ENCODE data around the gene UBE2QL1. TPM values are rescaled to one million over a fixed set of nuclear protein-coding genes. Genes with fewer than 3 reads are reported as not detected.

UBE2QL1 gene
- total RNA-seq, 1 experiment from 2014 or later, result not detected

DNA sequence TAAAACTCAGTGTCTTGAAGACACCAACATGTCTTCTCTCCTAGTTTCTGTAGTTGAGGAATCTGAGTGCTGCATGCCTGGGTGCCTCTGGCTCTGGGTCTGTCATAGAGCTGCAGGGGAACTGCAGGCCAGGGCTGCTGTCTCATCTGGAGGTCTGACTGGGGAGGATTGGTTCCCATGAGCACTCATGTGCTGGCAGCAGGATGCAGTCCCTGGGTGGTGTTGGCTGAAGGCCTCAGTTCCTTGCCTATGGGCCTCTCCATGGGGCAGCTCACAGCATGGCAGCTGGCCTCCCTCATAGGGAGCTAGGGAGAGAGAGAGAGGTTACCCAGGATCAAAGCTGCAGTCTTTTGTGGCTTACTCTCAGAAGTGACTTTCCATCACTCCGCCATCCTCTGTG, 22.6 kb downstream of the UBE2QL1 start:
- POLR2A ChIA-PET, result no interaction called here
- Histone ChIP-seq H3K9me3 (ENCODE audit: control insufficient read depth in 1 of 2, insufficient read depth in 1 of 2, low read depth in 1 of 2, low read length in 2 of 2) (no peaks in the 10 kb centered on the region), H3K9me2 (ENCODE audit: insufficient read depth) (no peaks in the 10 kb centered on the region), H3K4me2 (ENCODE audit: low read length) (no peak overlapping the region), H2AFZ (ENCODE audit: low read depth, low read length, poor library complexity, severe bottlenecking) (no peak overlapping the region), H3K36me3 (ENCODE audit: control insufficient read depth in 1 of 2, insufficient read depth in 2 of 2, low read length in 2 of 2) (no peaks in the 10 kb centered on the region), H3K9ac (ENCODE audit: low read length) (no peak overlapping the region), H3K27ac (ENCODE audit: low read depth, low read length) (no peak overlapping the region), H3K27me3 (ENCODE audit: insufficient read depth, low read length) (peaks cover 28% of the 10 kb centered on the region), H3K4me3 (replicated peaks in 1 of 2; ENCODE audit: low read depth in 1 of 2, low read length in 2 of 2) (no peak overlapping the region), H3K79me2 (ENCODE audit: insufficient read depth, low read length) (no peaks in the 10 kb centered on the region), H3K4me1 (ENCODE audit: control insufficient read depth in 1 of 2, insufficient read depth in 2 of 2, low read length in 2 of 2) (no peaks in the 10 kb centered on the region), H4K20me1 (ENCODE audit: insufficient read depth) (no peaks in the 10 kb centered on the region)
- CTCF ChIA-PET, result no interaction called here
- no TSS peak for BruUV-seq (replicated peaks)
- DNase-seq (ENCODE audit: low read depth, low spot score) (no peak), ATAC-seq (no peak)
- intact Hi-C loops (cut with micrococcal nuclease), result no loop called here
- RAD21 ChIA-PET (ENCODE audit: low non-redundant PET in 1 of 2, low total read pairs in 2 of 2, uncharacterized antibody in 2 of 2, unreplicated experiment in 2 of 2), result no interaction called here
- TF ChIP-seq ELF1 (IDR thresholded peaks at IDR 0.05; ENCODE audit: borderline replicate concordance, low read depth), result no peak
- TF ChIP-seq, protein P1, sequence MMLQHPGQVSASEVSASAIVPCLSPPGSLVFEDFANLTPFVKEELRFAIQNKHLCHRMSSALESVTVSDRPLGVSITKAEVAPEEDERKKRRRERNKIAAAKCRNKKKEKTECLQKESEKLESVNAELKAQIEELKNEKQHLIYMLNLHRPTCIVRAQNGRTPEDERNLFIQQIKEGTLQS (IDR thresholded peaks at IDR 0.05), result no peak
- no peak for TF ChIP-seq EGR1 (IDR thresholded peaks at IDR 0.05; ENCODE audit: low read depth)
- TF ChIP-seq, protein P2, sequence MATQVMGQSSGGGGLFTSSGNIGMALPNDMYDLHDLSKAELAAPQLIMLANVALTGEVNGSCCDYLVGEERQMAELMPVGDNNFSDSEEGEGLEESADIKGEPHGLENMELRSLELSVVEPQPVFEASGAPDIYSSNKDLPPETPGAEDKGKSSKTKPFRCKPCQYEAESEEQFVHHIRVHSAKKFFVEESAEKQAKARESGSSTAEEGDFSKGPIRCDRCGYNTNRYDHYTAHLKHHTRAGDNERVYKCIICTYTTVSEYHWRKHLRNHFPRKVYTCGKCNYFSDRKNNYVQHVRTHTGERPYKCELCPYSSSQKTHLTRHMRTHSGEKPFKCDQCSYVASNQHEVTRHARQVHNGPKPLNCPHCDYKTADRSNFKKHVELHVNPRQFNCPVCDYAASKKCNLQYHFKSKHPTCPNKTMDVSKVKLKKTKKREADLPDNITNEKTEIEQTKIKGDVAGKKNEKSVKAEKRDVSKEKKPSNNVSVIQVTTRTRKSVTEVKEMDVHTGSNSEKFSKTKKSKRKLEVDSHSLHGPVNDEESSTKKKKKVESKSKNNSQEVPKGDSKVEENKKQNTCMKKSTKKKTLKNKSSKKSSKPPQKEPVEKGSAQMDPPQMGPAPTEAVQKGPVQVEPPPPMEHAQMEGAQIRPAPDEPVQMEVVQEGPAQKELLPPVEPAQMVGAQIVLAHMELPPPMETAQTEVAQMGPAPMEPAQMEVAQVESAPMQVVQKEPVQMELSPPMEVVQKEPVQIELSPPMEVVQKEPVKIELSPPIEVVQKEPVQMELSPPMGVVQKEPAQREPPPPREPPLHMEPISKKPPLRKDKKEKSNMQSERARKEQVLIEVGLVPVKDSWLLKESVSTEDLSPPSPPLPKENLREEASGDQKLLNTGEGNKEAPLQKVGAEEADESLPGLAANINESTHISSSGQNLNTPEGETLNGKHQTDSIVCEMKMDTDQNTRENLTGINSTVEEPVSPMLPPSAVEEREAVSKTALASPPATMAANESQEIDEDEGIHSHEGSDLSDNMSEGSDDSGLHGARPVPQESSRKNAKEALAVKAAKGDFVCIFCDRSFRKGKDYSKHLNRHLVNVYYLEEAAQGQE (IDR thresholded peaks at IDR 0.05; ENCODE audit: low read depth), result no peak
- no peak for TF ChIP-seq CEBPB (IDR thresholded peaks at IDR 0.05; ENCODE audit: low read depth)
- no peak for TF ChIP-seq EZH2phosphoT487 (IDR thresholded peaks at IDR 0.05; ENCODE audit: borderline replicate concordance)
- TF ChIP-seq, protein P3, sequence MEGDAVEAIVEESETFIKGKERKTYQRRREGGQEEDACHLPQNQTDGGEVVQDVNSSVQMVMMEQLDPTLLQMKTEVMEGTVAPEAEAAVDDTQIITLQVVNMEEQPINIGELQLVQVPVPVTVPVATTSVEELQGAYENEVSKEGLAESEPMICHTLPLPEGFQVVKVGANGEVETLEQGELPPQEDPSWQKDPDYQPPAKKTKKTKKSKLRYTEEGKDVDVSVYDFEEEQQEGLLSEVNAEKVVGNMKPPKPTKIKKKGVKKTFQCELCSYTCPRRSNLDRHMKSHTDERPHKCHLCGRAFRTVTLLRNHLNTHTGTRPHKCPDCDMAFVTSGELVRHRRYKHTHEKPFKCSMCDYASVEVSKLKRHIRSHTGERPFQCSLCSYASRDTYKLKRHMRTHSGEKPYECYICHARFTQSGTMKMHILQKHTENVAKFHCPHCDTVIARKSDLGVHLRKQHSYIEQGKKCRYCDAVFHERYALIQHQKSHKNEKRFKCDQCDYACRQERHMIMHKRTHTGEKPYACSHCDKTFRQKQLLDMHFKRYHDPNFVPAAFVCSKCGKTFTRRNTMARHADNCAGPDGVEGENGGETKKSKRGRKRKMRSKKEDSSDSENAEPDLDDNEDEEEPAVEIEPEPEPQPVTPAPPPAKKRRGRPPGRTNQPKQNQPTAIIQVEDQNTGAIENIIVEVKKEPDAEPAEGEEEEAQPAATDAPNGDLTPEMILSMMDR (IDR thresholded peaks at IDR 0.05 in 2 of 3, conservative IDR thresholded peaks at IDR 0.05 in 1 of 3; ENCODE audit: borderline replicate concordance in 1 of 3, insufficient read depth in 1 of 3, low read depth in 2 of 3, low read length in 2 of 3), result no peak
- no peak for TF ChIP-seq SP1 (IDR thresholded peaks at IDR 0.05; ENCODE audit: low read depth)
- no peak for TF ChIP-seq ZFX (IDR thresholded peaks at IDR 0.05)
- no peak for TF ChIP-seq JUND (IDR thresholded peaks at IDR 0.05)
- TF ChIP-seq CBX3 (IDR thresholded peaks at IDR 0.05; ENCODE audit: low read depth), result no peak
- TF ChIP-seq, protein P4, sequence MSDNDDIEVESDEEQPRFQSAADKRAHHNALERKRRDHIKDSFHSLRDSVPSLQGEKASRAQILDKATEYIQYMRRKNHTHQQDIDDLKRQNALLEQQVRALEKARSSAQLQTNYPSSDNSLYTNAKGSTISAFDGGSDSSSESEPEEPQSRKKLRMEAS (IDR thresholded peaks at IDR 0.05), result no peak
- no peak for TF ChIP-seq POLR2AphosphoS5 (IDR thresholded peaks at IDR 0.05; ENCODE audit: low read depth, low read length)
- no peak for TF ChIP-seq TCF7L2 (IDR thresholded peaks at IDR 0.05; ENCODE audit: borderline replicate concordance, extremely low read depth, insufficient read depth, insufficient read length)
- no peak for TF ChIP-seq POLR2A (IDR thresholded peaks at IDR 0.05; ENCODE audit: borderline replicate concordance, extremely low read depth, insufficient read depth, insufficient read length)
- no peak for TF ChIP-seq YY1 (IDR thresholded peaks at IDR 0.05; ENCODE audit: extremely low read depth, insufficient replicate concordance, low read depth, low read length)
- TF ChIP-seq, protein P5, sequence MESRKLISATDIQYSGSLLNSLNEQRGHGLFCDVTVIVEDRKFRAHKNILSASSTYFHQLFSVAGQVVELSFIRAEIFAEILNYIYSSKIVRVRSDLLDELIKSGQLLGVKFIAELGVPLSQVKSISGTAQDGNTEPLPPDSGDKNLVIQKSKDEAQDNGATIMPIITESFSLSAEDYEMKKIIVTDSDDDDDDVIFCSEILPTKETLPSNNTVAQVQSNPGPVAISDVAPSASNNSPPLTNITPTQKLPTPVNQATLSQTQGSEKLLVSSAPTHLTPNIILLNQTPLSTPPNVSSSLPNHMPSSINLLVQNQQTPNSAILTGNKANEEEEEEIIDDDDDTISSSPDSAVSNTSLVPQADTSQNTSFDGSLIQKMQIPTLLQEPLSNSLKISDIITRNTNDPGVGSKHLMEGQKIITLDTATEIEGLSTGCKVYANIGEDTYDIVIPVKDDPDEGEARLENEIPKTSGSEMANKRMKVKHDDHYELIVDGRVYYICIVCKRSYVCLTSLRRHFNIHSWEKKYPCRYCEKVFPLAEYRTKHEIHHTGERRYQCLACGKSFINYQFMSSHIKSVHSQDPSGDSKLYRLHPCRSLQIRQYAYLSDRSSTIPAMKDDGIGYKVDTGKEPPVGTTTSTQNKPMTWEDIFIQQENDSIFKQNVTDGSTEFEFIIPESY (IDR thresholded peaks at IDR 0.05; ENCODE audit: extremely low read depth, insufficient replicate concordance, low read length), result no peak
- TF ChIP-seq ZNF274 (IDR thresholded peaks at IDR 0.05; ENCODE audit: low read depth, low read length), result no peak
- no peak for TF ChIP-seq SRF (IDR thresholded peaks at IDR 0.05; ENCODE audit: low read depth)
- TF ChIP-seq FOSL1 (IDR thresholded peaks at IDR 0.05; ENCODE audit: low read depth), result no peak

Data from HCT116 (cell line).